ENCODE measurements around the gene SVOPL. TPM values are rescaled to one million over a fixed set of nuclear protein-coding genes. Genes with fewer than 3 reads are reported as not detected.

The SVOPL gene
- total RNA-seq, 1 donor from 2014 or later, result not detected

GRCh38 chr7:138662076-138662990 is 38.8 kb downstream of the SVOPL start:
- H3K27me3 Mint-ChIP-seq, result peaks cover 25% of the 10 kb centered on the region
- H3K36me3 Mint-ChIP-seq (ENCODE audit: low read depth), result no peaks in the 10 kb centered on the region
- H3K9me3 Mint-ChIP-seq, result peaks cover 3% of the 10 kb centered on the region
- CTCF ChIA-PET, result no interaction called here
- no peak for TF ChIP-seq CTCF (IDR thresholded peaks at IDR 0.05)
- DNase-seq (no peak), ATAC-seq (ENCODE audit: low read depth) (no peak)
- H3K27ac Mint-ChIP-seq, result no peak overlapping the region
- intact Hi-C loops (cut with micrococcal nuclease), result no loop called here
- POLR2A ChIA-PET, result no interaction called here
- no peak overlapping the region for H3K4me3 Mint-ChIP-seq
- H3K4me1 Mint-ChIP-seq, result peaks cover 6% of the 10 kb centered on the region

DNA sequence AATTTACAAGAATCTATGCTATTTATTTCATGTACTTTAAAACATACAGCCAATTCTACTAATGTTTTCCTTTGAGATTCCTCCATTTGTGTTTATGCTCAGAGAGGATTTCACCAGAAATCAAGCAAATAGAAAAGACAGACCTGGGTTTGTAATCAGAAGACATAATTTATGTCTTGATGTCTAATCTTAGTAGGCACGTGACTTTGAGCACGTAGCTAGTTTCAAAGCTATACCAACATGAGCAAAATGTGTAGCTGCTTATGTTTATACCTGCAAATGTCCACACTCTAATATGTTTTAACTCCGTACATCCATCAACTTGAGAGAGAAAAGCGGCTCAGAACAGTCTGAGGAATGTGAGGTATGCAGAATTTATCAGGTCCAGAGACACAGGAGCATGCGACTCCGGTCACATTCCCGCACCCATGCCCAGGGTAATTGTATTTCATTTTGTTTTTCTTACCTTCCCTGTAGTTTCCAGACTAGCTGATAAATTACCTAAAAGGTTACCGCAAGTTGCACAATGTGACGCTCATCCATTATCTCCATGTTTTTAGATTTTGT is 40.0 kb downstream of the SVOPL start:
- ChIA-PET POLR2A (no interaction called here), CTCF (no interaction called here)
- Mint-ChIP-seq H3K27ac (no peak overlapping the region), H3K9me3 (peaks cover 3% of the 10 kb centered on the region), H3K27me3 (peaks cover 20% of the 10 kb centered on the region), H3K4me3 (no peak overlapping the region), H3K36me3 (ENCODE audit: low read depth) (no peaks in the 10 kb centered on the region), H3K4me1 (peaks cover 6% of the 10 kb centered on the region)
- TF ChIP-seq CTCF (IDR thresholded peaks at IDR 0.05), result no peak
- intact Hi-C loops (cut with micrococcal nuclease), result no loop called here
- no peak for DNase-seq
- no peak for ATAC-seq (ENCODE audit: low read depth)

DNA sequence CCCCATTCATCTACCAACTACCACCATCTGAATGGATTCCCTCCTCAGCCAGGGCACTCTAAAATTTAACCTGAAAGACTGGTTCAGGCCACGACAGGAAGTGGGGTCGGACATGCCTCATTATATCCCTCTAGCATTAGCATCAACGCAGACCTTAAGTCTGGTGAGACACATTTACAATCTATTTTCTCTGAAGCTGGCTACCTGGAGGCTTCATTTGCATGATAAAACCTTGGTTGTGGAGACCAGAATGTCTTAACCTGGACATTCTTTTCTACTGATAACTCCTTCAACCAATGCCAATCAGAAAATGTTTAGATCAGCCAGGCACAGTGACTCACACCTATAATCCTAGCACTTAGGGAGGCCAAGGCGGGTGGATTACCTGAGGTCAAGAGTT is 42.3 kb downstream of the SVOPL start:
- Mint-ChIP-seq H3K9me3 (no peaks in the 10 kb centered on the region), H3K4me3 (no peak overlapping the region), H3K4me1 (peaks cover 1% of the 10 kb centered on the region), H3K27me3 (peaks cover 9% of the 10 kb centered on the region), H3K27ac (no peak overlapping the region), H3K36me3 (ENCODE audit: low read depth) (no peaks in the 10 kb centered on the region)
- TF ChIP-seq CTCF (IDR thresholded peaks at IDR 0.05), result no peak
- ATAC-seq (ENCODE audit: low read depth) (no peak), DNase-seq (no peak)
- ChIA-PET POLR2A (no interaction called here), CTCF (no interaction called here)
- intact Hi-C loops (cut with micrococcal nuclease), result no loop called here

- ChIA-PET CTCF (no interaction called here), POLR2A (no interaction called here)
- H3K4me3 Mint-ChIP-seq, result no peak overlapping the region
- DNase-seq (no peak), ATAC-seq (ENCODE audit: low read depth) (no peak)
- H3K4me1 Mint-ChIP-seq, result no peaks in the 10 kb centered on the region
- H3K27ac Mint-ChIP-seq, result no peak overlapping the region
- no peaks in the 10 kb centered on the region for H3K36me3 Mint-ChIP-seq (ENCODE audit: low read depth)
- TF ChIP-seq CTCF (IDR thresholded peaks at IDR 0.05), result no peak
- intact Hi-C loops (cut with micrococcal nuclease), result no loop called here
- no peaks in the 10 kb centered on the region for H3K9me3 Mint-ChIP-seq
- H3K27me3 Mint-ChIP-seq, result peaks cover 1% of the 10 kb centered on the region
These were observed 43.2 kb downstream of the SVOPL start for GRCh38 chr7:138657854-138658386.

DNA sequence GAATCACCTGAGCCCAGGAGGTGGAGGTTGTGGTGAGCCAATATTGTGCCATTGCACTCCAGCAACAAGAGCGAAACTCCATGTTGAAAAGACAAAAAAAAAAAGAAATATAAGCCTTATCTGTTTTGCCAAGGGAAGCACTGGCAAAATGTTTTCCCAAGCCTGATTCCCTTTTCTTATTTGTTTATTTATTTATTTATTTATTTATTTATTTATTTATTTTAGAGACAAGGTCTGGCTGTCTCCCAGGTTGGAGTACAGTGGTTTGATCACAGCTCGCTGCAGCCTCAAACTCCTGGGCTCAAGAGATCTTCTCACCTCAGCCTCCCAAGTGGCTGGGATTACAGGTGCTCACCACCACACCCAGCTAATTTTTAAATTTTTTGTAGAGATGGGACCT is 44.2 kb downstream of the SVOPL start:
- TF ChIP-seq CTCF (IDR thresholded peaks at IDR 0.05), result no peak
- Mint-ChIP-seq H3K4me3 (no peak overlapping the region), H3K9me3 (no peaks in the 10 kb centered on the region), H3K27me3 (no peaks in the 10 kb centered on the region), H3K27ac (no peak overlapping the region), H3K36me3 (ENCODE audit: low read depth) (no peaks in the 10 kb centered on the region), H3K4me1 (no peaks in the 10 kb centered on the region)
- DNase-seq (no peak), ATAC-seq (ENCODE audit: low read depth) (no peak)
- POLR2A ChIA-PET, result no interaction called here
- intact Hi-C loops (cut with micrococcal nuclease), result no loop called here
- CTCF ChIA-PET, result no interaction called here
